Upper lobe of left lung (tissue), 6 donors: ENCODE measurements around the gene VPS18. TPM values are rescaled to one million over a fixed set of nuclear protein-coding genes. Genes with fewer than 3 reads are reported as not detected.

Source experiments
- ATAC-seq, 2 donors: fragments of 200-7000 bp; cut with Tn5 transposase; one replicate each; pipeline ENCODE4 v1.9.1; 2022; ENCODE audit warnings: mild to moderate bottlenecking in 2 of 2, moderate library complexity in 2 of 2; ENCODE audit not compliant: low FRiP score in 2 of 2
- DNase-seq, 2 donors: peaks; one replicate each; pipeline ENCODE4 v3.0.0-alpha.2; 2019 to 2020
- H3K27ac ChIP-seq, 4 donors: fragments of 200-600 bp; sonication (generic); one replicate each; pipeline ENCODE4 v1.5.1; 2016 to 2019
- H3K27me3 ChIP-seq, 4 donors: fragments of 200-600 bp; sonication (generic); one replicate each; pipeline ENCODE4 v1.5.1; 2017 to 2019
- H3K36me3 ChIP-seq, 4 donors: fragments of 200-600 bp; sonication (generic); one replicate each; pipeline ENCODE4 v1.5.1; 2016 to 2019
- H3K4me1 ChIP-seq, 4 donors: fragments of 200-600 bp; sonication (generic); one replicate each; pipeline ENCODE4 v1.5.1; 2018 to 2019
- H3K4me3 ChIP-seq, 4 donors: fragments of 200-600 bp; sonication (generic); one replicate each; pipeline ENCODE4 v1.5.1; 2017 to 2019; ENCODE audit warnings: mild to moderate bottlenecking in 2 of 4, moderate library complexity in 1 of 4
- H3K9me3 ChIP-seq, 4 donors: fragments of 200-600 bp; sonication (generic); one replicate each; pipeline ENCODE4 v1.5.1; 2018 to 2019
- CTCF ChIP-seq, 6 experiments: fragments of 450-650 bp in 4 of 6; fragments of 200-600 bp in 2 of 6; sonication (generic) in 2 of 6; IDR thresholded peaks; one replicate each; pipeline ENCODE4 v1.5.1; 2016 to 2019; ENCODE audit warnings: antibody characterized with exemption in 6 of 6
- EP300 ChIP-seq, 4 donors: sonication (generic); formaldehyde crosslinking; IDR thresholded peaks; one replicate each; pipeline ENCODE4 v1.5.1; 2017; ENCODE audit warnings: antibody characterized with exemption in 4 of 4, control low read depth in 2 of 4
- POLR2A ChIP-seq, 4 donors: fragments of 450-650 bp; IDR thresholded peaks; one replicate each; pipeline ENCODE4 v1.5.1; 2016 to 2017; ENCODE audit warnings: antibody characterized with exemption in 4 of 4, mild to moderate bottlenecking in 2 of 4
- POLR2AphosphoS5 ChIP-seq, 2 donors: sonication (generic); formaldehyde crosslinking; IDR thresholded peaks; one replicate each; pipeline ENCODE4 v1.5.1; 2017; ENCODE audit warnings: antibody characterized with exemption in 2 of 2
- WGBS, 2 donors: methylation state at CpG; one replicate each; pipeline ENCODE4 v1.1.5; 2017 to 2018; 5-methylcytosine and 5-hydroxymethylcytosine counted together
- total RNA-seq, 6 donors: library from RNA; depleted of rRNA in 4 of 6; stranded (reverse); fragments of >200 nt in 4 of 6; gene quantifications; one replicate each; pipeline versions ENCODE4 v1.1.0 to v1.2.1, GENCODE V29; 2016 to 2021
- donor health status: DM: no; HTN: no; CAD: no; lungs with moderate emphysema.
- donor health status: DM: no; HTN: yes; CAD: no; lungs with severe emphysema.

Gene VPS18
- total RNA-seq, 6 donors from 2014 or later, result 19.9 to 43.2 (median 29.2) TPM

GRCh38 chr15:40852529-40852928 is 41.7 kb upstream of the VPS18 start:
- peaks cover 3 to 36% (median 28%) of the 10 kb centered on the region in 4 donors for H3K36me3 ChIP-seq
- H3K4me3 ChIP-seq, result no peak overlapping the region
- H3K4me1 ChIP-seq, result peaks cover 2 to 21% (median 15%) of the 10 kb centered on the region in 4 donors
- H3K27ac ChIP-seq, result no peak overlapping the region
- ATAC-seq (no peak), DNase-seq (no peak)
- TF ChIP-seq POLR2A (IDR thresholded peaks at IDR 0.05) (no peak), CTCF (IDR thresholded peaks at IDR 0.05) (no peak), POLR2AphosphoS5 (IDR thresholded peaks at IDR 0.05) (no peak), EP300 (IDR thresholded peaks at IDR 0.05) (no peak)
- no peaks in the 10 kb centered on the region for H3K9me3 ChIP-seq
- WGBS, 2 donors, result 61 to 75% methylated on average over 5 of the region's 5 CpGs
- no peaks in the 10 kb centered on the region for H3K27me3 ChIP-seq

- 93 to 95% methylated on average over 4 to 16 of the region's 16 CpGs for WGBS, 2 donors
Measured at GRCh38 chr15:40853241-40853890, 40.9 kb upstream of the VPS18 start.

GRCh38 chr15:40854161-40854560 is 40.1 kb upstream of the VPS18 start:
- DNase-seq (no peak), ATAC-seq (no peak)
- no peaks in the 10 kb centered on the region for H3K27me3 ChIP-seq
- no peak overlapping the region for H3K4me3 ChIP-seq
- H3K36me3 ChIP-seq, result peaks cover 3 to 36% (median 28%) of the 10 kb centered on the region in 4 donors
- TF ChIP-seq POLR2A (IDR thresholded peaks at IDR 0.05), result no peak
- TF ChIP-seq CTCF (IDR thresholded peaks at IDR 0.05), result no peak
- no peak for TF ChIP-seq POLR2AphosphoS5 (IDR thresholded peaks at IDR 0.05)
- TF ChIP-seq EP300 (IDR thresholded peaks at IDR 0.05), result no peak
- no peak overlapping the region for H3K27ac ChIP-seq
- peaks cover 3 to 19% (median 13%) of the 10 kb centered on the region in 4 donors for H3K4me1 ChIP-seq
- WGBS, 2 donors, result 59 to 72% methylated on average over 8 to 10 of the region's 10 CpGs
- H3K9me3 ChIP-seq, result no peaks in the 10 kb centered on the region

More at GRCh38 chr15:40853241-40853890, 40.9 kb upstream of the VPS18 start:
- ATAC-seq (no peak), DNase-seq (no peak)
- Histone ChIP-seq H3K27ac (no peak overlapping the region), H3K4me3 (no peak overlapping the region), H3K36me3 (peaks cover 3 to 36% (median 28%) of the 10 kb centered on the region in 4 donors), H3K9me3 (no peaks in the 10 kb centered on the region), H3K4me1 (peaks cover 3 to 18% (median 13%) of the 10 kb centered on the region in 4 donors), H3K27me3 (no peaks in the 10 kb centered on the region)
- no peak for TF ChIP-seq POLR2AphosphoS5 (IDR thresholded peaks at IDR 0.05)
- TF ChIP-seq CTCF (IDR thresholded peaks at IDR 0.05), result no peak
- TF ChIP-seq EP300 (IDR thresholded peaks at IDR 0.05), result no peak

GRCh38 chr15:40855706-40856234 is 38.5 kb upstream of the VPS18 start:
- H3K27me3 ChIP-seq, result no peaks in the 10 kb centered on the region
- peaks cover 3 to 24% (median 13%) of the 10 kb centered on the region in 4 donors for H3K4me1 ChIP-seq
- TF ChIP-seq EP300 (IDR thresholded peaks at IDR 0.05) (no peak), POLR2A (IDR thresholded peaks at IDR 0.05) (no peak), POLR2AphosphoS5 (IDR thresholded peaks at IDR 0.05) (no peak)
- peaks cover 3 to 36% (median 26%) of the 10 kb centered on the region in 4 donors for H3K36me3 ChIP-seq
- no peak overlapping the region for H3K4me3 ChIP-seq
- no peak overlapping the region for H3K27ac ChIP-seq
- no peaks in the 10 kb centered on the region for H3K9me3 ChIP-seq
- DNase-seq, result no peak
- ATAC-seq, result no peak
- 83 to 84% methylated on average over 11 to 12 of the region's 13 CpGs for WGBS, 2 donors

- H3K27ac ChIP-seq, result peak overlapping the region in 2 of 4 donors; percentile 37 to 42
Measured at GRCh38 chr15:40856746-40857145, 37.5 kb upstream of the VPS18 start.

More at GRCh38 chr15:40856746-40857145, 37.5 kb upstream of the VPS18 start:
- no peak for DNase-seq
- 70 to 81% methylated on average over 2 to 7 of the region's 8 CpGs for WGBS, 2 donors
- ATAC-seq, result no peak
- TF ChIP-seq EP300 (IDR thresholded peaks at IDR 0.05) (no peak), POLR2AphosphoS5 (IDR thresholded peaks at IDR 0.05) (no peak), POLR2A (IDR thresholded peaks at IDR 0.05) (no peak)
- Histone ChIP-seq H3K36me3 (peaks cover 3 to 36% (median 26%) of the 10 kb centered on the region in 4 donors), H3K27me3 (no peaks in the 10 kb centered on the region), H3K9me3 (no peaks in the 10 kb centered on the region), H3K4me1 (peaks cover 3 to 24% (median 13%) of the 10 kb centered on the region in 4 donors), H3K4me3 (no peak overlapping the region)
